ENCODE results near the gene SERPINA1.
A peak's percentile ranks its signal among the peaks of the same experiment; 100 is the strongest.
"Not testable (repeated sequence)": the region's sequence is repeated elsewhere in the genome, so short reads cannot be mapped to it uniquely, and the experiment has no call there.

Gene SERPINA1

DNA sequence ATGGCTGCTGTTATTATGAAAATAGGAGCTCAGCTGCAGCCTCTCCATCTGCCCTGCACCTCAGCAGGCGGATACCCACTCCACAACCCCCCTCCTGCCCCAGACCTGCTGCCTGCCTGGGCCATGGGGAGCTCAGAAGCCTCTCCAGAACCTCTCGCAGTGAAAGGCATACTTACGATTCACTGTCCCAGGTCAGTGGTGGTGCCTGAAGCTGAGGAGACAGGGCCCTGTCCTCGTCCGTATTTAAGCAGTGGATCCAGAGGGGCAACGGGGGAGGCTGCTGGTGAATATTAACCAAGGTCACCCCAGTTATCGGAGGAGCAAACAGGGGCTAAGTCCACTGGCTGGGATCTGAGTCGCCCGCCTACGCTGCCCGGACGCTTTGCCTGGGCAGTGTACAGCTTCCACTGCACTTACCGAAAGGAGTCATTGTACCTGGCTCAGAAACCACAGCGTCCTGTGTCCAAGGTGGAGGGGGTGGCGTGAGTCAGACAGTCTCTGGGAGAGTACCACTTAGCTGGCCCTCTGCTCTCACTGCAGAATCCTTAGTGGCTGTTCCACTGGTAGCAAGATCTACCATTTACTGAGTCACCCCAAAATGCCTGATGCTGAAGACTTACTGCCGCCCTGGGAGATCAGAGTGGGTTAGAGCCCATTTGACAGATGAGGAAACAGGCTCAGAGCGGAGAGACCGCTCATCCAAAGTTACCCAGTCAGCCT is at the start of gene SERPINA1:
Gene SERPINA1, minus strand, starts transcription at position 219 of the 720 bp plus-strand sequence. CDS start 5,365 bp downstream, outside the sequence.
- DNase-seq: no peak

- DNase-seq: no peak
Observed at GRCh38 chr14:94428610-94429009, 40.2 kb upstream of the SERPINA1 start.

GRCh38 chr14:94427016-94427613 is 38.7 kb upstream of the SERPINA1 start:
- DNase-seq: no peak

GRCh38 chr14:94426526-94426925 is 38.1 kb upstream of the SERPINA1 start:
- no peak for DNase-seq

GRCh38 chr14:94424371-94424770 is 36.0 kb upstream of the SERPINA1 start:
- DNase-seq: no peak

DNA sequence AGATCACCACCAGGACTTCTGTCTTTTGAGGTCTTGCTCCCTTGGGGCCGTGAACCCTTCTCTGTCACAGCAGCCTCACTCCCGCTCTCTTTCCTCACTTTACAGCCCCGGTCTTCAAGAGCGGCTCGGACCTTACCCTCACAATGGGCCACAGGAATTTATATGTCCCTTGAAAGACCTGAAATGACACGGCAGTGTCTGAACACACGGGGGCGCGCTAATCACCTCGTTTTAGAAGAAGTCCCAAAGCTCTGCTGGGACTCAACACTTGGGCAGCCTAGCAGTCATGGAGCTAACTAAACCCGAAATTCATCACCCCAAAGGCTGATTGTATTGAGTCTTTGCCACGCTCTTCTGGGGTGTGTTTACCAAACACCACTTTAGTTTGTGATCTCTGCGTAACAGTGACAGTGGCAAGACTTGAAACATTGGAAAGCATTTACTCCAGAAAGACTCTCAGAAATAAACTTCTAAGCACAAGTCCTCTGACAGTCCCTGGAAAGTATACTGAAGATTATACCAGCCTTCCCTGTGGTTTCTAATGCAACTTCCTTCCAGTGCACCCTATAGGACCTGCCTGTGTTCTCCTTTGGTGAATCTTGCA is 35.2 kb upstream of the SERPINA1 start:
- peak; percentile 38 for DNase-seq

GRCh38 chr14:94421316-94421715 is 32.9 kb upstream of the SERPINA1 start:
- DNase-seq: no peak

DNA sequence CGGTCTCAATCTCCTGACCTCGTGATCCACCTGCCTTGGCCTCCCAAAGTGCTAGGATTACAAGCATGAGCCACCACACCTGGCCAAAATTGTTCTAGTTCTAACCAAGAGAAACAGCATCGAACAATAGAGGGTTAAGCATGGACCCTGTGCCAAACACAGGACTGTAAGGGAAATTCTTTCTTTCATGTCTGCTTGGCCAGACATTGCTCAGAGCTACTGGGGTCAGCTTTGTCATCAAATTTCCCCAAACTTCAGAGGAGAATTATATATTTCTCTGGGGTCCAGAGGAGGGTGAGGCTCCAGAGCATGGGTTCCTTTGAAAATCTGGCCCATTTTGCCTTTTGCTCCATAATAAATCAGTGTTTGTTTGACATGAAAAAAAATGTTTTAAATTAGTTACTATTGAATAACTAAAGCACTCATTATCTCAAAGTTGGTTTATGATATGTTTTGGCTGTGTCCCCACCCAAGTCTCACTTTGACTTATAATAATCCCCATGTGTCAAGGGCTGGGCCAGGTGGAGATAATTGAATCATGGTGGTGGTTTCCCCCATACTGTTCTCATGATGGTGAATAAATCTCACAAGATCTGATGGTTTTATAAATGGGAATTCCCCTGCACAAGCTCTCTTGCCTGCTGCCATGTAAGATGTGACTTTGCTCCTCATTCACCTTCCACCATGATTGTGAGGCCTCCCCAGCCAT is 29.2 kb upstream of the SERPINA1 start:
- DNase-seq: not testable (repeated sequence)

- no peak for DNase-seq
Observed at GRCh38 chr14:94412671-94413638, 24.6 kb upstream of the SERPINA1 start.

DNA sequence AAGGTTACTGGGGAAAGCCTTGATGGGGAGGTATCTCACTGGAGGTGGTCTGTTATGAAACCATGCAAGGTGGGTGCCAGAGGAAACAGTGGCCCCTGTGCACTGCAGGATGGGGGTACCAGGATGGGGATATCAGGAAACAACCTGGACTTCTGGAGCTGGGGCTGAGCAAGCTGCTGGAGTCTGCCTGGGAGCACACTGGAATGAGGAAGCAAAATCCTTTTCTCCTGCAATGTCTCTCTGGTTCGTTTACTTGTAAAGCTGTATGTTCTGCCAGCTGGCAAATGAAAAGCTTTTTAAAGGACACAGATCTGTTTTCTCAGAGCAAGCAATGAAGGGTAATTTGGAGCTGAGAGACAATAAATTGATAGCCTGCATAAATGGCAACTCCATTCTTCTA is 23.2 kb upstream of the SERPINA1 start:
- DNase-seq: peak; percentile 29

- not testable (repeated sequence) for DNase-seq
Observed at GRCh38 chr14:94409430-94409829, 21.0 kb upstream of the SERPINA1 start.

- no peak for DNase-seq
Observed at GRCh38 chr14:94408546-94409095, 20.2 kb upstream of the SERPINA1 start.

DNA sequence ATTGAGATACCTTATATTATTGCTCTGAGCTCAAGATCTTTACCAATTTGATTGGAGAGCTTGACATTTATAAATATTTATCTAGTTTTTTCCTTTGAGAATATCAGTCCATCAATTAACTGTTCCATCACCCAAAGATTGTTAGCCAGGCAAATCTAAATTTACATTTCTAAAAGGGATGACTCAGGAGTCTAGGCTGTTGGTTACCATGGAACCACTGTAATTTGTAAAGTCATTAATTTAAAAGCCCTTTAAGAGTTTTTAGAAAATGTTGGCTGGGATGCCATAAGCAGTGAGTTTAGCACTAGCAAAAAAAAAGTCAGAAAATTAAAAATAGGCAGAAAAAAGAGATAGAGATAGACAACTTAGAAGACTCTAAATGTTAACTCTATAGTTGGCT is 19.5 kb upstream of the SERPINA1 start:
- DNase-seq: peak; percentile 43

DNA sequence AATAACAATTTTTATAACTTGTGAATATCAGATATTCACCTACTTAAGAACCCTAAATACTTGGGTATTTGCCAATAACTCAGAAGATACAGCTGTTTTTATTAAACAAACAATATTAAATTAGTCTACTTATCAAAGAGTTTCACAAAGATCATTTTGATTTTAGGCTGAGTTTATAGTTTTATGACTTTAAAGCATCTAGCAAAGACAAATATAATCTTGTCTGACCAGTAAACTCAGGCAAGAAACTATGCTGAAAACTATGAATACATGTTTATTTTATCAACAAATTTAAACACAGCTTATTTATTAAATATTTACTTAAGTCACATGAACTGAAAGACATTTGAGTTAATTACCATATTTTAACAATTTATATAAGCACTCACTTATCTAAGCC is 18.5 kb upstream of the SERPINA1 start:
- no peak for DNase-seq

- DNase-seq: no peak
Observed at GRCh38 chr14:94405486-94405885, 17.1 kb upstream of the SERPINA1 start.

- no peak for DNase-seq
Observed at GRCh38 chr14:94404561-94404960, 16.2 kb upstream of the SERPINA1 start.

GRCh38 chr14:94403312-94403932 is 15.0 kb upstream of the SERPINA1 start:
- DNase-seq: no peak

GRCh38 chr14:94401083-94401482 is 12.7 kb upstream of the SERPINA1 start:
- DNase-seq: no peak

DNA sequence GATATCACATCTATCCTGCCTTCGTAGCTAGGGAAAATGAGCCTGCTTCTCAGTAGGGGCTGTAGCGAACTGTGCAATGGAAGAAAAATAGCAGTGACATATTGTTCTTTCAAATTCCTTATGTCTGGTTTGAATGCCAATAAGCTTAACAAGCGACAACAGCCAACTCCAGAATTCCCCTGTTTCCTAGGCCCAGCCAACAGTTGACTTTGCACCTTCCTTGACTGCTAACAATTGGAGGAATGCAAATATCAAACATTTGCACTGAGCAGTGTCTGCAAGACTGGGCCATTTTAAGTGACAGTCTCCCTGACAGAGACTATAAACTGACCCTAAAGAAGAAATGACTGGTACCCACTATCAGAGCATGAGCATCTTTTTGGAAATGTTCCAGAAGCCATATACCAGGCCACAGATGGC is 12.0 kb upstream of the SERPINA1 start:
- DNase-seq: no peak

- DNase-seq: no peak
Observed at GRCh38 chr14:94398536-94398935, 10.1 kb upstream of the SERPINA1 start.

- no peak for DNase-seq
Observed at GRCh38 chr14:94398182-94398479, 9.7 kb upstream of the SERPINA1 start.

Measured in NCI-H748 treated with DMSO at 0.1 percent for 48 hours (cell line).